ENCODE measurements around the gene SRD5A3. TPM values are rescaled to one million over a fixed set of nuclear protein-coding genes. Genes with fewer than 3 reads are reported as not detected.

The SRD5A3 gene
- total RNA-seq, 2 donors from 2014 or later = 6.6 to 14.8 TPM

GRCh38 chr4:55407119-55407518, 61.1 kb downstream of the SRD5A3 start:
- Histone ChIP-seq H3K4me1 (replicated peaks) (no peaks in the 10 kb centered on the region), H3K4me3 (no peak overlapping the region), H3K27ac (no peak overlapping the region), H3K36me3 (no peaks in the 10 kb centered on the region), H3K27me3 (replicated peaks; ENCODE audit: insufficient read depth) (no peaks in the 10 kb centered on the region), H3K9me3 (no peaks in the 10 kb centered on the region)
- no peak for DNase-seq (ENCODE audit: low spot score)
- WGBS = 95% methylated on average over 3 of the region's 3 CpGs
- intact Hi-C loops (cut with DNase I) = loop anchor here (5.0 kb wide), 1 partner anchor 140 kb away; the partner anchor contains the start of gene CLOCK
- TF ChIP-seq POLR2A (IDR thresholded peaks at IDR 0.05) (no peak), POLR2AphosphoS5 (IDR thresholded peaks at IDR 0.05) (no peak)
- TF ChIP-seq, protein P1, sequence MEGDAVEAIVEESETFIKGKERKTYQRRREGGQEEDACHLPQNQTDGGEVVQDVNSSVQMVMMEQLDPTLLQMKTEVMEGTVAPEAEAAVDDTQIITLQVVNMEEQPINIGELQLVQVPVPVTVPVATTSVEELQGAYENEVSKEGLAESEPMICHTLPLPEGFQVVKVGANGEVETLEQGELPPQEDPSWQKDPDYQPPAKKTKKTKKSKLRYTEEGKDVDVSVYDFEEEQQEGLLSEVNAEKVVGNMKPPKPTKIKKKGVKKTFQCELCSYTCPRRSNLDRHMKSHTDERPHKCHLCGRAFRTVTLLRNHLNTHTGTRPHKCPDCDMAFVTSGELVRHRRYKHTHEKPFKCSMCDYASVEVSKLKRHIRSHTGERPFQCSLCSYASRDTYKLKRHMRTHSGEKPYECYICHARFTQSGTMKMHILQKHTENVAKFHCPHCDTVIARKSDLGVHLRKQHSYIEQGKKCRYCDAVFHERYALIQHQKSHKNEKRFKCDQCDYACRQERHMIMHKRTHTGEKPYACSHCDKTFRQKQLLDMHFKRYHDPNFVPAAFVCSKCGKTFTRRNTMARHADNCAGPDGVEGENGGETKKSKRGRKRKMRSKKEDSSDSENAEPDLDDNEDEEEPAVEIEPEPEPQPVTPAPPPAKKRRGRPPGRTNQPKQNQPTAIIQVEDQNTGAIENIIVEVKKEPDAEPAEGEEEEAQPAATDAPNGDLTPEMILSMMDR (IDR thresholded peaks at IDR 0.05) = no peak

- no peaks in the 10 kb centered on the region for H3K4me1 ChIP-seq (replicated peaks)
- DNase-seq (ENCODE audit: low spot score) = no peak
- no peaks in the 10 kb centered on the region for H3K27me3 ChIP-seq (replicated peaks; ENCODE audit: insufficient read depth)
- no peak for TF ChIP-seq POLR2A (IDR thresholded peaks at IDR 0.05)
- TF ChIP-seq, protein P1 (IDR thresholded peaks at IDR 0.05) = no peak
- no peak for TF ChIP-seq POLR2AphosphoS5 (IDR thresholded peaks at IDR 0.05)
- H3K27ac ChIP-seq = no peak overlapping the region
- intact Hi-C loops (cut with DNase I) = loop anchor here (5.0 kb wide), 1 partner anchor 140 kb away; the partner anchor contains the start of gene CLOCK
- WGBS = 76% methylated on average over 3 of the region's 3 CpGs
- H3K9me3 ChIP-seq = no peaks in the 10 kb centered on the region
- no peak overlapping the region for H3K4me3 ChIP-seq
- no peaks in the 10 kb centered on the region for H3K36me3 ChIP-seq
Measured at GRCh38 chr4:55407764-55408163, 61.7 kb downstream of the SRD5A3 start.

- Histone ChIP-seq H3K9me3 (no peaks in the 10 kb centered on the region), H3K36me3 (no peaks in the 10 kb centered on the region), H3K27me3 (replicated peaks; ENCODE audit: insufficient read depth) (no peaks in the 10 kb centered on the region), H3K4me1 (replicated peaks) (no peaks in the 10 kb centered on the region), H3K4me3 (no peak overlapping the region), H3K27ac (no peak overlapping the region)
- intact Hi-C loops (cut with DNase I) = loop anchor here (5.0 kb wide), 1 partner anchor 138 kb away; the partner anchor contains the start of gene CLOCK
- 56% methylated on average over 10 of the region's 10 CpGs for WGBS
- TF ChIP-seq POLR2AphosphoS5 (IDR thresholded peaks at IDR 0.05) (no peak), POLR2A (IDR thresholded peaks at IDR 0.05) (no peak)
- TF ChIP-seq, protein P1 (IDR thresholded peaks at IDR 0.05) = no peak
- DNase-seq (ENCODE audit: low spot score) = no peak
Measured at GRCh38 chr4:55409468-55410171, 63.6 kb downstream of the SRD5A3 start.

- H3K4me1 ChIP-seq (replicated peaks) = no peaks in the 10 kb centered on the region
- no peak overlapping the region for H3K27ac ChIP-seq
- WGBS = 96% methylated on average over 8 of the region's 8 CpGs
- no peaks in the 10 kb centered on the region for H3K36me3 ChIP-seq
- H3K27me3 ChIP-seq (replicated peaks; ENCODE audit: insufficient read depth) = no peaks in the 10 kb centered on the region
- intact Hi-C loops (cut with DNase I) = no loop called here
- no peaks in the 10 kb centered on the region for H3K9me3 ChIP-seq
- DNase-seq (ENCODE audit: low spot score) = no peak
- no peak overlapping the region for H3K4me3 ChIP-seq
- TF ChIP-seq, protein P1 (IDR thresholded peaks at IDR 0.05) = no peak
- TF ChIP-seq POLR2A (IDR thresholded peaks at IDR 0.05) = no peak
- TF ChIP-seq POLR2AphosphoS5 (IDR thresholded peaks at IDR 0.05) = no peak
Measured at GRCh38 chr4:55410431-55410830, 64.4 kb downstream of the SRD5A3 start.

GRCh38 chr4:55411621-55412020, 65.6 kb downstream of the SRD5A3 start:
- 92% methylated on average over 6 of the region's 6 CpGs for WGBS
- no peak for DNase-seq (ENCODE audit: low spot score)
- intact Hi-C loops (cut with DNase I) = no loop called here
- Histone ChIP-seq H3K4me1 (replicated peaks) (no peaks in the 10 kb centered on the region), H3K9me3 (no peaks in the 10 kb centered on the region), H3K36me3 (no peaks in the 10 kb centered on the region), H3K27me3 (replicated peaks; ENCODE audit: insufficient read depth) (no peaks in the 10 kb centered on the region), H3K27ac (no peak overlapping the region), H3K4me3 (no peak overlapping the region)
- no peak for TF ChIP-seq POLR2A (IDR thresholded peaks at IDR 0.05)
- TF ChIP-seq POLR2AphosphoS5 (IDR thresholded peaks at IDR 0.05) = no peak
- TF ChIP-seq, protein P1 (IDR thresholded peaks at IDR 0.05) = no peak
